K562 (cell line): ENCODE results near the gene PAX5. TPM values are rescaled to one million over a fixed set of nuclear protein-coding genes. Genes with fewer than 3 reads are reported as not detected.

ENCODE experiments used
- ATAC-seq: fragments of 200-7000 bp; cut with Tn5 transposase; 3 replicates; pipeline ENCODE4 v1.9.1; 2020; ENCODE audit warnings: moderate library complexity
- BruUV-seq: library from RNA; stranded (reverse); fragments of 400-500 nt; replicated peaks from 2 replicates; lab custom pipeline; 2021; lab: Mats Ljungman, UMichigan
- CTCF ChIA-PET: fragments of 300-600 bp; formaldehyde crosslinking; extraction: SDS; loops from one replicate; lab custom pipeline; 2021; ENCODE audit warnings: low intra/inter-chr PET ratio; lab: Yijun Ruan, JAX
- POLR2A ChIA-PET: fragments of 300-600, 350-650 bp; sonication (Branson Sonifier 250); formaldehyde crosslinking; extraction: SDS; loops from one replicate; lab custom pipeline; 2021; ENCODE audit warnings: antibody characterized with exemption, inconsistent platforms; lab: Yijun Ruan, JAX
- DNase-seq, 4 experiments: peaks; one replicate each; pipeline versions ENCODE4 v3.0.0 to v3.0.0-alpha.2; 2011 to 2018; ENCODE audit warnings: low spot score in 3 of 4, mixed read lengths in 3 of 4; ENCODE audit errors: extremely low read depth in 1 of 4
- FAIRE-seq: peaks from 2 replicates; lab custom pipeline; 2011; peaks lifted over from hg19 to GRCh38; lab: Jason Lieb, UNC
- H2AFZ ChIP-seq: 2 replicates; pipeline ENCODE4 v1.6.0; 2011; ENCODE audit warnings: low read depth, low read length, control low read depth, inconsistent platforms
- H3K27ac ChIP-seq: fragments of 200-600 bp; 3 replicates; pipeline ENCODE4 v1.8.0; 2011; ENCODE audit warnings: low read depth, mild to moderate bottlenecking, control low read depth, inconsistent platforms, low read length, moderate library complexity, mixed read lengths; ENCODE audit errors: extremely low read depth
- H3K27me3 ChIP-seq, 2 experiments: fragments of 300-600 bp in 1 of 2; 2 replicates in 1 of 2; 3 replicates in 1 of 2; pipeline versions ENCODE4 v1.6.0 to v1.8.0; 2011; ENCODE audit warnings: inconsistent platforms in 2 of 2, low read length in 2 of 2, mild to moderate bottlenecking in 1 of 2, mixed read lengths in 1 of 2, moderate library complexity in 1 of 2; ENCODE audit not compliant: control insufficient read depth in 2 of 2, insufficient read depth in 2 of 2
- H3K36me3 ChIP-seq: fragments of 300-600 bp; 3 replicates; pipeline ENCODE4 v1.8.0; 2011; ENCODE audit warnings: mild to moderate bottlenecking, low read length, inconsistent platforms; ENCODE audit not compliant: control insufficient read depth, insufficient read depth
- H3K4me1 ChIP-seq, 2 experiments: fragments of 200-600 bp in 1 of 2; replicated peaks in 1 of 2; 2 replicates in 1 of 2; 3 replicates in 1 of 2; pipeline versions ENCODE4 v1.5.1 to v1.8.0; 2011; ENCODE audit warnings: inconsistent platforms in 2 of 2, low read length in 2 of 2, mild to moderate bottlenecking in 1 of 2, mixed read lengths in 1 of 2, moderate library complexity in 1 of 2; ENCODE audit not compliant: control insufficient read depth in 2 of 2, insufficient read depth in 2 of 2
- H3K4me2 ChIP-seq: 2 replicates; pipeline ENCODE4 v1.6.1; 2011; ENCODE audit warnings: low read length, control low read depth, inconsistent platforms, mixed read lengths; ENCODE audit not compliant: insufficient read depth
- H3K4me3 ChIP-seq: fragments of 200-600 bp; sonication (generic), shearing (Covaris generic); 2 replicates; pipeline ENCODE4 v1.5.1; 2016; ENCODE audit warnings: control low read depth, inconsistent platforms
- H3K79me2 ChIP-seq: fragments of 200-600 bp; 3 replicates; pipeline ENCODE4 v1.8.0; 2011; ENCODE audit warnings: low read length, inconsistent platforms; ENCODE audit not compliant: control insufficient read depth, insufficient read depth
- H3K9ac ChIP-seq, 2 experiments: 2 replicates each; pipeline versions ENCODE4 v1.6.0 to v1.6.1; 2011; ENCODE audit warnings: low read depth in 2 of 2, low read length in 2 of 2, control low read depth in 1 of 2, inconsistent platforms in 1 of 2, mild to moderate bottlenecking in 1 of 2, mixed read lengths in 1 of 2; ENCODE audit not compliant: insufficient read depth in 1 of 2
- H3K9me1 ChIP-seq: one replicate; pipeline ENCODE4 v1.6.0; 2011; ENCODE audit warnings: inconsistent platforms, mild to moderate bottlenecking, low read length, moderate library complexity; ENCODE audit not compliant: control insufficient read depth, insufficient read depth
- H3K9me3 ChIP-seq: replicated peaks from 2 replicates; pipeline ENCODE4 v1.5.1; 2011; ENCODE audit warnings: low read depth, low read length, inconsistent platforms; ENCODE audit not compliant: control insufficient read depth, insufficient read depth
- H4K20me1 ChIP-seq: replicated peaks from 2 replicates; pipeline ENCODE4 v1.6.1; 2011; ENCODE audit warnings: low read length, inconsistent platforms, mixed read lengths; ENCODE audit not compliant: control insufficient read depth, insufficient read depth
- CBX3 ChIP-seq, 2 experiments: IDR thresholded peaks; 1 replicate in 1 of 2; 2 replicates in 1 of 2; pipeline ENCODE4 v1.6.1; 2012; ENCODE audit warnings: inconsistent platforms in 2 of 2, low read length in 2 of 2, borderline replicate concordance in 1 of 2, control low read depth in 1 of 2
- CBX5 ChIP-seq: IDR thresholded peaks from 2 replicates; pipeline ENCODE4 v1.6.1; 2014; ENCODE audit warnings: low read depth, borderline replicate concordance
- CREBBP ChIP-seq: IDR thresholded peaks from one replicate; pipeline ENCODE4 v1.6.1; 2012; ENCODE audit warnings: low read depth, mild to moderate bottlenecking, control low read depth, inconsistent platforms, low read length
- FOXA1 ChIP-seq: fragments of 450-650 bp; IDR thresholded peaks from 2 replicates; pipeline ENCODE4 v1.6.1; 2016; ENCODE audit warnings: mild to moderate bottlenecking, borderline replicate concordance
- ILK ChIP-seq: fragments of 450-650 bp; IDR thresholded peaks from 2 replicates; pipeline ENCODE4 v1.6.1; 2016; ENCODE audit warnings: missing genetic modification characterization, low read depth, mild to moderate bottlenecking, missing compliant biosample characterization, moderate library complexity, borderline replicate concordance
- NUFIP1 ChIP-seq: fragments of 450-650 bp; IDR thresholded peaks from 2 replicates; pipeline ENCODE4 v1.6.1; 2018; ENCODE audit not compliant: partially characterized antibody
- RAD21 ChIP-seq, 2 experiments: fragments of 250-450 bp in 1 of 2; fragments of 450-650 bp in 1 of 2; sonication (Bioruptor Pico) in 1 of 2; formaldehyde crosslinking in 1 of 2; IDR thresholded peaks in 1 of 2; conservative IDR thresholded peaks in 1 of 2; 2 replicates each; pipeline versions ENCODE4 v1.4.0 to v1.8.0; 2020 to 2022; ENCODE audit warnings: mild to moderate bottlenecking in 2 of 2, moderate library complexity in 1 of 2
- SMC3 ChIP-seq: conservative IDR thresholded peaks from 2 replicates; pipeline ENCODE4 v1.6.1; 2011; ENCODE audit warnings: low read depth, low read length, improper control_type of control experiment; ENCODE audit not compliant: insufficient read depth
- TAL1 ChIP-seq: fragments of 450-650 bp; IDR thresholded peaks from 2 replicates; pipeline ENCODE4 v1.6.1; 2016; ENCODE audit warnings: mild to moderate bottlenecking
- ZNF586 ChIP-seq: fragments of 450-650 bp; formaldehyde crosslinking; conservative IDR thresholded peaks from 2 replicates; pipeline ENCODE4 v1.4.0; 2020; ENCODE audit warnings: mild to moderate bottlenecking, moderate library complexity
- WGBS: fragments of 100-300 bp; shearing (Covaris generic); methylation state at CpG from one replicate; pipeline ENCODE4 v1.1.6; 2016; ENCODE audit warnings: low coverage, mixed read lengths; ENCODE audit not compliant: insufficient coverage; ENCODE audit errors: missing lambda C conversion rate; 5-methylcytosine and 5-hydroxymethylcytosine counted together
- in situ Hi-C: fragments of 300-500 bp; cut with MboI; formaldehyde crosslinking; loops from 4 replicates; pipeline ENCODE4 v1.15.0; 2018; ENCODE audit warnings: inconsistent platforms, mixed read lengths
- intact Hi-C: fragments of 100-400 bp; cut with micrococcal nuclease; formaldehyde crosslinking; loops from 2 replicates; pipeline ENCODE4 v1.14.2; 2022
- polyA plus RNA-seq, 8 experiments: library from polyadenylated mRNA; depleted of rRNA in 4 of 8; stranded (reverse) in 5 of 8; unstranded in 3 of 8; fragments of >200 nt; fragmentation: Nextera tagmentation in 2 of 8; fragmentation: Illumina TruSeq in 1 of 8; extraction: Ambion mirVana in 2 of 8; extraction: Trizol in 1 of 8; gene quantifications; 2 replicates each; pipeline versions ENCODE4 v1.2.1 to v1.2.3, GENCODE V29; 2011 to 2014; ENCODE audit warnings: inconsistent platforms in 1 of 8, missing spikeins in 1 of 8
- total RNA-seq, 7 experiments: library from RNA; depleted of rRNA in 6 of 7; stranded (reverse); fragments of >200 nt in 6 of 7; fragmentation: Illumina TruSeq in 2 of 7; extraction: Trizol in 2 of 7; gene quantifications; 2 replicates each; pipeline versions ENCODE4 v1.2.1 to v1.2.3, GENCODE V29; 2011 to 2021; ENCODE audit warnings: low replicate concordance in 1 of 7
- TF ChIP-seq, protein P1 (sequence below): sonication (generic); formaldehyde crosslinking; IDR thresholded peaks from 2 replicates; pipeline ENCODE4 v1.8.1; 2023; ENCODE audit warnings: mild to moderate bottlenecking, missing genetic modification reagents
- TF ChIP-seq, protein P2 (sequence below): fragments of 450-650 bp; IDR thresholded peaks from 2 replicates; pipeline ENCODE4 v1.6.1; 2018; ENCODE audit warnings: mild to moderate bottlenecking, low read depth; ENCODE audit not compliant: partially characterized antibody

Gene PAX5
- total and polyA plus RNA-seq, 9 of the 15 experiments (the other 6 are each of a cell fraction or from before 2014, with no cell fraction given) = 0.03 to 0.09 TPM; not detected in 7

DNA sequence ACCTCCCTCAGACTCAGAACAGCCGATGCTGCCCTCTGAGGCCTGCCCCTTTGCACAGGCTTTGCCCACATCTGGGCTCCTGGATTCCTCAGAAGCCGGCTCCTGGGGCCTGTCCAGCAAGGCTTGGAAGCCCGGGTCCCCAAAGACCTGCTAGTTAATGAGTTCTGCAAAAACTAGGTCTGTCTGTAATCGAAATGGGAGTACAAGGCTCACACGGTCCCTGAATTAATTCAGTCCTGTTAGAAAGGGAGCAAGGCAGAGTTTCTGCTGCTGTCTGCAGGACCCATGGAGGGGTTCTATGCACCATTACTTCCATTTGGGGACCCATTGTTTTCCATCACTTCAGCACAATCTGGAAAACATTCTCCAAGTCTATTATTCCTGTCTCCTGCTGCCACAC is 239.6 kb downstream of the PAX5 start:
- Histone ChIP-seq H3K4me1 (no peaks in the 10 kb centered on the region), H3K27ac (no peak overlapping the region), H3K9me1 (no peaks in the 10 kb centered on the region), H3K4me2 (no peak overlapping the region), H3K36me3 (no peaks in the 10 kb centered on the region), H3K4me3 (no peak overlapping the region), H3K9me3 (0 out of 2 replicates have a peak, but pooled peaks cover 2% of the 10 kb centered on the region), H3K9ac (no peak overlapping the region), H2AFZ (no peak overlapping the region), H3K79me2 (no peaks in the 10 kb centered on the region), H4K20me1 (no peaks in the 10 kb centered on the region), H3K27me3 (no peaks in the 10 kb centered on the region)
- FAIRE-seq (no peak), DNase-seq (no peak), ATAC-seq (no peak)
- intact Hi-C loops (no loop called here), in situ Hi-C loops (no loop called here)
- BruUV-seq = no TSS peak
- ChIA-PET POLR2A (no interaction called here), CTCF (no interaction called here)
- TF ChIP-seq FOXA1 (no peak), TAL1 (no peak)
- WGBS = 0% methylated on average over 5 of the region's 5 CpGs

DNA sequence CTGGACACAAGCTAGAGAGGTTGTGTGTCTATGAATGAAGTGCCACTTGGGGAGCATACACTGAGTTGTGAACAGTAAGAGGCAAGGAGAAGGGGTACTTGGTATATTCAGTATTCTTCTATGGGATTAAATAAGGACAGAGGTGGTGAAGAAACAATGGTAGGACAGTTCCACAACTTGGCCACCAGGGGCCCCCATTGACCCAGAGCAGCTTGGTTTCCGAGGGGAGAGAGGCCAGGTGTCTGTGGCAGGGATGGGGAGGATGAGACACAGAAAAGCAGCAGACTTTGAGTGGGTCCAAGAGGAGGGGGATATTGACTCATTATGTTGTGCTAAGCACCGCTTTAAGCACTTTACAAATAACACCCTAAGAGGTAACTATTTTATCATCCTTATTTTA is 240.8 kb downstream of the PAX5 start:
- POLR2A ChIA-PET = interaction anchor here (0.6 kb wide), 1 partner anchor 783 kb away, joined by 3 read pairs; the partner anchor contains the start of gene FBXO10
- no peak overlapping the region for H3K27ac ChIP-seq
- no peaks in the 10 kb centered on the region for H3K9me1 ChIP-seq
- no TSS peak for BruUV-seq
- no peak overlapping the region for H3K9ac ChIP-seq
- H3K27me3 ChIP-seq = no peaks in the 10 kb centered on the region; a peak in 1 of 5 replicates
- no peaks in the 10 kb centered on the region for H3K79me2 ChIP-seq
- 4% methylated on average over 2 of the region's 2 CpGs for WGBS
- no peak overlapping the region for H3K4me3 ChIP-seq
- in situ Hi-C loops = no loop called here
- H2AFZ ChIP-seq = no peak overlapping the region
- FAIRE-seq (no peak), DNase-seq (peak; percentile 14 to 41 (median 32)), ATAC-seq (no peak)
- 0 out of 2 replicates have a peak, but pooled peaks cover 2% of the 10 kb centered on the region for H3K9me3 ChIP-seq
- H3K36me3 ChIP-seq = no peaks in the 10 kb centered on the region
- CTCF ChIA-PET = no interaction called here
- no peaks in the 10 kb centered on the region for H4K20me1 ChIP-seq
- no peaks in the 10 kb centered on the region for H3K4me1 ChIP-seq
- intact Hi-C loops = no loop called here
- no peak overlapping the region for H3K4me2 ChIP-seq
- TF ChIP-seq, protein P1, sequence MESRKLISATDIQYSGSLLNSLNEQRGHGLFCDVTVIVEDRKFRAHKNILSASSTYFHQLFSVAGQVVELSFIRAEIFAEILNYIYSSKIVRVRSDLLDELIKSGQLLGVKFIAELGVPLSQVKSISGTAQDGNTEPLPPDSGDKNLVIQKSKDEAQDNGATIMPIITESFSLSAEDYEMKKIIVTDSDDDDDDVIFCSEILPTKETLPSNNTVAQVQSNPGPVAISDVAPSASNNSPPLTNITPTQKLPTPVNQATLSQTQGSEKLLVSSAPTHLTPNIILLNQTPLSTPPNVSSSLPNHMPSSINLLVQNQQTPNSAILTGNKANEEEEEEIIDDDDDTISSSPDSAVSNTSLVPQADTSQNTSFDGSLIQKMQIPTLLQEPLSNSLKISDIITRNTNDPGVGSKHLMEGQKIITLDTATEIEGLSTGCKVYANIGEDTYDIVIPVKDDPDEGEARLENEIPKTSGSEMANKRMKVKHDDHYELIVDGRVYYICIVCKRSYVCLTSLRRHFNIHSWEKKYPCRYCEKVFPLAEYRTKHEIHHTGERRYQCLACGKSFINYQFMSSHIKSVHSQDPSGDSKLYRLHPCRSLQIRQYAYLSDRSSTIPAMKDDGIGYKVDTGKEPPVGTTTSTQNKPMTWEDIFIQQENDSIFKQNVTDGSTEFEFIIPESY (CRISPR knock-in tag) = no peak
- no peak for TF ChIP-seq NUFIP1
- peak in 1 of 2 experiments; percentile 33; a peak in 2 of 4 replicates for TF ChIP-seq RAD21 (CRISPR knock-in tag; conservative IDR thresholded peaks at IDR 0.05 in 1 of 2, IDR thresholded peaks at IDR 0.05 in 1 of 2)
- TF ChIP-seq SMC3 = 0 out of 2 replicates have a peak, but pooled peaks have one; percentile 11
- TF ChIP-seq, protein P2, sequence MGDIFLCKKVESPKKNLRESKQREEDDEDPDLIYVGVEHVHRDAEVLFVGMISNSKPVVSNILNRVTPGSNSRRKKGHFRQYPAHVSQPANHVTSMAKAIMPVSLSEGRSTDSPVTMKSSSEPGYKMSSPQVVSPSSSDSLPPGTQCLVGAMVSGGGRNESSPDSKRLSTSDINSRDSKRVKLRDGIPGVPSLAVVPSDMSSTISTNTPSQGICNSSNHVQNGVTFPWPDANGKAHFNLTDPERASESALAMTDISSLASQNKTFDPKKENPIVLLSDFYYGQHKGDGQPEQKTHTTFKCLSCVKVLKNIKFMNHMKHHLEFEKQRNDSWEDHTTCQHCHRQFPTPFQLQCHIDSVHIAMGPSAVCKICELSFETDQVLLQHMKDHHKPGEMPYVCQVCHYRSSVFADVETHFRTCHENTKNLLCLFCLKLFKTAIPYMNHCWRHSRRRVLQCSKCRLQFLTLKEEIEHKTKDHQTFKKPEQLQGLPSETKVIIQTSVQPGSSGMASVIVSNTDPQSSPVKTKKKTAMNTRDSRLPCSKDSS = peak; percentile 12
- TF ChIP-seq CBX3 (IDR thresholded peaks at IDR 0.05; ENCODE audit: borderline replicate concordance in 1 of 2, low read length in 2 of 2) = peak in 1 of 2 experiments; percentile 86; a peak in 2 of 3 replicates
- no peak for TF ChIP-seq ZNF586
- no peak for TF ChIP-seq CREBBP
- TF ChIP-seq ILK = no peak
- TF ChIP-seq CBX5 = peak; percentile 32; the same call in 1 of the 2 replicates
